ENCODE measurements around the gene CRB3.

The CRB3 gene

GRCh38 chr19:6433165-6433564 is 30.9 kb upstream of the CRB3 start:
- no peak for DNase-seq (ENCODE audit: low read depth)

- no peak for DNase-seq (ENCODE audit: low read depth)
Observed at GRCh38 chr19:6433663-6434062, 30.4 kb upstream of the CRB3 start, which contains the start of gene SLC25A41. SLC25A41 (minus strand) TSS chr19:6433763; CDS start chr19:6433693, 70 bp downstream.

GRCh38 chr19:6439743-6440142 is 24.3 kb upstream of the CRB3 start:
- DNase-seq (ENCODE audit: low read depth) = no peak

GRCh38 chr19:6440905-6441304 is 23.2 kb upstream of the CRB3 start:
- DNase-seq (ENCODE audit: low read depth) = no peak

- no peak for DNase-seq (ENCODE audit: low read depth)
Observed at GRCh38 chr19:6442087-6442688, 21.9 kb upstream of the CRB3 start.

GRCh38 chr19:6443986-6444385 is 20.1 kb upstream of the CRB3 start:
- no peak for DNase-seq (ENCODE audit: low read depth)

- no peak for DNase-seq (ENCODE audit: low read depth)
Observed at GRCh38 chr19:6446452-6446851, 17.6 kb upstream of the CRB3 start.

- no peak for DNase-seq (ENCODE audit: low read depth)
Observed at GRCh38 chr19:6448045-6448444, 16.0 kb upstream of the CRB3 start.

GRCh38 chr19:6450166-6450565 is 13.9 kb upstream of the CRB3 start:
- no peak for DNase-seq (ENCODE audit: low read depth)

- DNase-seq (ENCODE audit: low read depth) = no peak
Observed at GRCh38 chr19:6451583-6452222, 12.4 kb upstream of the CRB3 start.

- DNase-seq (ENCODE audit: low read depth) = no peak
Observed at GRCh38 chr19:6452223-6452614, 11.9 kb upstream of the CRB3 start.

GRCh38 chr19:6452899-6453298 is 11.2 kb upstream of the CRB3 start:
- no peak for DNase-seq (ENCODE audit: low read depth)

GRCh38 chr19:6453951-6454565 is 10.0 kb upstream of the CRB3 start:
- no peak for DNase-seq (ENCODE audit: low read depth)

- DNase-seq (ENCODE audit: low read depth) = no peak
Observed at GRCh38 chr19:6455924-6456323, 8.1 kb upstream of the CRB3 start.

- DNase-seq (ENCODE audit: low read depth) = no peak
Observed at GRCh38 chr19:6457958-6458694, 5.9 kb upstream of the CRB3 start.

- DNase-seq (ENCODE audit: low read depth) = no peak
Observed at GRCh38 chr19:6458695-6459261, 5.3 kb upstream of the CRB3 start.

GRCh38 chr19:6459262-6460098 is 4.6 kb upstream of the CRB3 start, which contains the start of gene SLC25A23:
SLC25A23 (minus strand) TSS chr19:6459792; CDS start chr19:6459628, 164 bp downstream.
- peak; percentile 28 for DNase-seq (ENCODE audit: low read depth)

- peak; percentile 90 for DNase-seq (ENCODE audit: low read depth)
Observed at GRCh38 chr19:6460099-6460884, 3.8 kb upstream of the CRB3 start.

- DNase-seq (ENCODE audit: low read depth) = no peak
Observed at GRCh38 chr19:6465006-6465405, 935 bp downstream of the CRB3 start.

GRCh38 chr19:6465663-6466062 is 1.6 kb downstream of the CRB3 start:
- DNase-seq (ENCODE audit: low read depth) = no peak

Measured in fibroblast of the conjunctiva (primary cell).